Fibroblast of the aortic adventitia (primary cell): Measurements from ENCODE around the gene IKZF1. TPM values are rescaled to one million over a fixed set of nuclear protein-coding genes. Genes with fewer than 3 reads are reported as not detected.

Experiments
- DNase-seq: peaks from one replicate; pipeline ENCODE4 v3.0.0-alpha.2; 2010; ENCODE audit warnings: low read depth
- H3K4me3 ChIP-seq: 2 replicates; pipeline ENCODE4 v1.5.1; 2011; ENCODE audit warnings: low read depth, mild to moderate bottlenecking, control low read depth, low read length, moderate library complexity
- total RNA-seq: library from RNA; depleted of rRNA; stranded (reverse); fragments of >200 nt; gene quantifications from 2 replicates; pipeline ENCODE4 v1.2.3, GENCODE V29; 2012; ENCODE audit warnings: low replicate concordance
- TF ChIP-seq, protein P1 (sequence below): IDR thresholded peaks from 2 replicates; pipeline ENCODE4 v1.5.1; 2011; ENCODE audit warnings: mild to moderate bottlenecking, low read length, control low read depth, inconsistent platforms; ENCODE audit not compliant: insufficient read depth

The IKZF1 gene
- total RNA-seq, 1 donor: not detected

DNA sequence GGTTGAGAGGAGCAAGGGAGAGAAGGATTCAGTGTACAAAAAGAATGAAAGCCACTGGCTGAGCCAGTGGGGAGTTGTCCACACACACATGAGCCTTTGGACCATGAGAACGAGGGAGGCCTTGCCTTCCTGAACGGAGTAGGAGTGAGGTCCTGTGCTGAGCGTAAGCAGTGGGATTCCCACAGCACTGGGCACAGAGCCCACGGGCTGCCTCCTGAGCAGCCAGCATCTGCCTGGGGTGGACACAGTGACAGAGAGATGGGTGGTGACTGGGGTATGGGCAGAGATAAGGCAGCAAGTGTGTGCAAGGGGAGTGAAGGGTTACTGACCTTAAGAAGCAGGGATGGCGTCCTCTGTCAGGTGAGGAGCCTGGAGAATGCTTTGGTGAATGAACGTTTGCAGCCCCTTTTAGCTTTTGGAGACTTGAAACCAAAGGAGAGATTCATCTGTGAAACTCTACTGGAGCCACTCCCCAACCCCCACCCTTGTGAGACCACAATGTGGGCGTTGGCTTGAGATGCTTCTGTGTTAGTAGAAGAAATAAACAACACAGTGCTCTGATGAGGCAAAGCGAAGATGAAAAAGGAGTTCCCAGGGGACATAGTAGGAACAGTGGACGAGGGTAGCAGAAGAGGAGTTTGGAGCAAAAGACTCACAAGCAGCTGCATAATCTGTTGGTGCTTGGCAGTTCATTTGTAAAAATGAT lies 89.2 kb downstream of the IKZF1 start:
- TF ChIP-seq, protein P1, sequence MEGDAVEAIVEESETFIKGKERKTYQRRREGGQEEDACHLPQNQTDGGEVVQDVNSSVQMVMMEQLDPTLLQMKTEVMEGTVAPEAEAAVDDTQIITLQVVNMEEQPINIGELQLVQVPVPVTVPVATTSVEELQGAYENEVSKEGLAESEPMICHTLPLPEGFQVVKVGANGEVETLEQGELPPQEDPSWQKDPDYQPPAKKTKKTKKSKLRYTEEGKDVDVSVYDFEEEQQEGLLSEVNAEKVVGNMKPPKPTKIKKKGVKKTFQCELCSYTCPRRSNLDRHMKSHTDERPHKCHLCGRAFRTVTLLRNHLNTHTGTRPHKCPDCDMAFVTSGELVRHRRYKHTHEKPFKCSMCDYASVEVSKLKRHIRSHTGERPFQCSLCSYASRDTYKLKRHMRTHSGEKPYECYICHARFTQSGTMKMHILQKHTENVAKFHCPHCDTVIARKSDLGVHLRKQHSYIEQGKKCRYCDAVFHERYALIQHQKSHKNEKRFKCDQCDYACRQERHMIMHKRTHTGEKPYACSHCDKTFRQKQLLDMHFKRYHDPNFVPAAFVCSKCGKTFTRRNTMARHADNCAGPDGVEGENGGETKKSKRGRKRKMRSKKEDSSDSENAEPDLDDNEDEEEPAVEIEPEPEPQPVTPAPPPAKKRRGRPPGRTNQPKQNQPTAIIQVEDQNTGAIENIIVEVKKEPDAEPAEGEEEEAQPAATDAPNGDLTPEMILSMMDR: no peak
- H3K4me3 ChIP-seq: no peak overlapping the region
- no peak for DNase-seq

DNA sequence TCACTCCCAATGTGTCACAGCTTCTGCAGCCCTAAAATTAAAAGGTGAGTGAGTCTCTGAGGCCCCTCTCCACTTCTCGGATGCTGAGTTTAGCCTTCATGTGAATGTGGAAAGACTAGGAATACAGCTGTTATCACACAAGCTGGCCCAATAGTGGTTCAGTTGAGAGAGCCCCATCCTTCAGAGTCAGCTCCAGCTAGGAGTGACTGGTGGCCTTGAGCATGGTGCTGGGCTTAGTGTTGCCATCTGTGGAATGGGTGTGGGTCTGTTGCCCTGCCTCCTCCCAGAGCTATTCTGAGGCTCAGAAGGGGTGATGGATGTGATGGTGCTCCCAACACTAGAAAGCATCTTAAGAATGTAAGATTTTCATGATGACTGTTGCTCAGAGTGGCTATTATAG lies 89.8 kb downstream of the IKZF1 start:
- no peak overlapping the region for H3K4me3 ChIP-seq
- TF ChIP-seq, protein P1: no peak
- DNase-seq: no peak

DNA sequence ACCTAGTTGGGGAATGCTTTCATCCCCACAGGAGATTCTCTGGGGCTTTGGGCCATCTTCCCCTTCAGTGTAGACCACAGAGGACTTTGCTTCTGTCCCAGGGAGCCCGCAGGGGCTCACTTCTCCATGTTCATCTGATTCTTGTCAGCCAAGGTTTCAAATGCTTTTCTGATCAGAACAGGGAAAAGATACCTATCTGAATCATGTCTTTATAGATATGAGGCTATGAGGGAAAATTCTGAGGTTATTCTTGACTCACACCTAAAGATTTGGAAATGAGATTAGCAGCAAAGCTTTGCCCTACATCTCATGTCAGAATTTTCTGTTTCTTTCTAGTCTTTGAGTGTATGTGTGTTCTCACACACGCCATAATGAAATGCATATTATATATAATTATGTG lies 92.3 kb downstream of the IKZF1 start:
- TF ChIP-seq, protein P1: no peak

DNA sequence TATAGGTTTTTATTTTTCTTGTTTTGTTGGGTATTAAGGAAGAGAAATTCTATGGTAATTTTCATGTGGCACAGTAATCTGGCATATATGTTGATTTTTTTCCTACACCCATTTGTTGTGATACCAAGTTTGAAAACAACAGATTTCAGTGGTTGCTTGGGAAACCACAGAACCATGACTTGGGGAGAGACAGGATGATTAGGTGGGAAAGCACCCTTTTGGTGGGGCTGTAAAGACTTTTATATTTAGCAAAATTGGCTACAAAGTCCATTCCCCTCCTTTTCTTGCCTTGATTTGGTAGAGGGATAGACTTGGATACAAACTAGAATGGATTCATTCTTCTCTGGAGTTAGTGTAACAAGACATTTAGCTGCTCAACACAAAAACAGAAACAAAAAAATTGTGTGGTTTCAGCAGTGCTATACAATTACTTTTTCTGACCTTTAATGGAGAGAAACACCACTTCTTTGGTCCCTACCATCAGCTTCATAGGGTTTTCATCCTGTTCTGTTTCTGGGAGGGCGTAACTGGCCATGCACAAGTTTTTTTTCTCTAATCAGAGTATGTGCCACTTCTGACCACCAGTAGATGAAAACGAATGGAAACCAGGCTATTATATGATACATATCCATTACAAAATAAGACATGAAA lies 92.9 kb downstream of the IKZF1 start:
- TF ChIP-seq, protein P1: no peak
- no peak overlapping the region for H3K4me3 ChIP-seq
- no peak for DNase-seq

More for the DNA sequence above, 92.3 kb downstream of the IKZF1 start:
- no peak for DNase-seq
- H3K4me3 ChIP-seq: no peak overlapping the region

DNA sequence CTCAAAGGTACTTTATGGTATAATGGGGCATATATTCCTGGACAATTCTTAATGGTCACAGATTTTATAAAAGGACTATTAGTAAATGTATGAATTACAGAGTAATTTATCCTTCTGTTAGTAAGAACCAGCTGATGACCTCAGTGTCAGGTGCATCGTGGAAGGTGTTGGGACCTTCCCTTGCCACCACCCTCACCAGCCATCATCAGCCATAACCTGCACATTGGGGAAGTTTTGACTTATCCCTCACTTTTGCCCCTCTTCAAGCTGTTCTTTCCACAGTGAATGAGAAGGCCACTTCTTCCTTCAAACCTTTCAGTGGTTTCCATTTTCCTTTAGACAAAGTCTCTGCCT lies 93.4 kb downstream of the IKZF1 start:
- TF ChIP-seq, protein P1: no peak
- no peak for DNase-seq
- no peak overlapping the region for H3K4me3 ChIP-seq

DNA sequence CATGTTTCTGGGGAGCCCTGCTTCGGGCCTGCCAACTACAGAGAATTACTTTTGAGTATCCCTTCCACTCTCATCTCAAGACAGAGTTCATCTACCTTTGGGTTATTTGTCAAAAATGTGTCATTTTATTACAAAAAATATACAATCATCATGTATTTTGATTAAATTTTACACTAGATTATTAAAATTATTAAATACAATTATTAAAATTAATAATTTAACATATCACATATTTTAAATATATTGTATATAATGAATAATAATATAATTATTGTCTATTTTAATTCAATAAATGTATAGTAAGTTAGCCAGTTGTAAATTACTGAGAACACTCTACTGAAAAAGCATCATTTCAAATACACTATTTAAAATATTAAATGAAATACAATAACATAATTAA lies 94.7 kb downstream of the IKZF1 start:
- DNase-seq: no peak
- TF ChIP-seq, protein P1: no peak
- H3K4me3 ChIP-seq: no peak overlapping the region
